T-cell (primary cell): ENCODE data around the gene SLC5A11. TPM values are rescaled to one million over a fixed set of nuclear protein-coding genes. Genes with fewer than 3 reads are reported as not detected.
"Not testable (repeated sequence)": the region's sequence is repeated elsewhere in the genome, so short reads cannot be mapped to it uniquely, and the experiment has no call there.

Source experiments
- ATAC-seq, 4 experiments: fragments of 200-7000 bp in 3 of 4; fragments of 150-1000 bp in 1 of 4; cut with Tn5 transposase; replicated peaks in 1 of 4; 1 replicate in 3 of 4; 2 replicates in 1 of 4; pipeline ENCODE4 v1.10.0; 2021; ENCODE audit warnings: moderate library complexity in 3 of 4, mild to moderate bottlenecking in 2 of 4, moderate number of reproducible peaks in 1 of 4
- CTCF ChIA-PET, 2 donors: fragments of 300-600 bp; sonication (Branson Sonifier 250); formaldehyde crosslinking; loops; one replicate each; lab custom pipeline; 2022; ENCODE audit warnings: antibody characterized with exemption in 2 of 2; lab: Charles Lee
- POLR2A ChIA-PET, 2 donors: fragments of 300-600 bp; sonication (Branson Sonifier 250); formaldehyde crosslinking; loops; one replicate each; lab custom pipeline; 2022; ENCODE audit warnings: antibody characterized with exemption in 2 of 2; lab: Charles Lee
- DNase-seq, 35 experiments: peaks; one replicate each; pipeline versions ENCODE4 v3.0.0 to v3.0.0-alpha.2; 2013 to 2023
- H3K27ac ChIP-seq: one replicate; pipeline ENCODE4 v1.5.1; 2013; ENCODE audit warnings: low read length
- H3K27me3 ChIP-seq, 2 experiments: replicated peaks in 1 of 2; 1 replicate in 1 of 2; 2 replicates in 1 of 2; pipeline versions ENCODE4 v1.6.1 to v1.7.0; 2013; ENCODE audit warnings: low read length in 1 of 2, mixed read lengths in 1 of 2; ENCODE audit not compliant: control insufficient read depth in 2 of 2, insufficient read depth in 2 of 2; ENCODE audit errors: extremely low read depth in 1 of 2
- H3K36me3 ChIP-seq, 2 donors: 1 replicate in 1 of 2; 2 replicates in 1 of 2; pipeline versions ENCODE4 v1.6.1 to v1.7.0; 2013; ENCODE audit warnings: low read length in 1 of 2; ENCODE audit not compliant: control insufficient read depth in 2 of 2, insufficient read depth in 1 of 2; ENCODE audit errors: extremely low read depth in 1 of 2
- H3K4me1 ChIP-seq, 2 experiments: 1 replicate in 1 of 2; 2 replicates in 1 of 2; pipeline versions ENCODE4 v1.6.1 to v1.7.0; 2013; ENCODE audit warnings: low read length in 2 of 2, mixed read lengths in 1 of 2; ENCODE audit not compliant: insufficient read depth in 2 of 2, control insufficient read depth in 1 of 2; ENCODE audit errors: extremely low read depth in 1 of 2
- H3K4me3 ChIP-seq, 2 donors: 1 replicate in 1 of 2; 2 replicates in 1 of 2; pipeline versions ENCODE4 v1.5.1 to v1.7.0; 2013; ENCODE audit warnings: mild to moderate bottlenecking in 2 of 2, low read length in 1 of 2, moderate library complexity in 1 of 2; ENCODE audit not compliant: control insufficient read depth in 1 of 2; ENCODE audit errors: extremely low read depth in 1 of 2
- H3K9me3 ChIP-seq: 2 replicates; pipeline ENCODE4 v1.7.0; 2013
- H3K27ac Mint-ChIP-seq, 2 donors: one replicate each; pipeline ENCODE4 v1.8.0; 2020 to 2021; ENCODE audit warnings: mild to moderate bottlenecking in 2 of 2, mixed read lengths in 2 of 2
- H3K27me3 Mint-ChIP-seq, 2 donors: one replicate each; pipeline ENCODE4 v1.8.0; 2021 to 2022; ENCODE audit warnings: mixed read lengths in 2 of 2
- H3K36me3 Mint-ChIP-seq: one replicate; pipeline ENCODE4 v1.8.0; 2021; ENCODE audit warnings: mixed read lengths
- H3K4me1 Mint-ChIP-seq, 3 donors: one replicate each; pipeline ENCODE4 v1.8.0; 2020 to 2022; ENCODE audit warnings: mixed read lengths in 3 of 3, mild to moderate bottlenecking in 1 of 3
- H3K4me3 Mint-ChIP-seq, 3 donors: one replicate each; pipeline ENCODE4 v1.8.0; 2020 to 2022; ENCODE audit warnings: mild to moderate bottlenecking in 3 of 3, mixed read lengths in 3 of 3, moderate library complexity in 3 of 3
- H3K9me3 Mint-ChIP-seq, 3 donors: one replicate each; pipeline ENCODE4 v1.8.0; 2020 to 2022; ENCODE audit warnings: mixed read lengths in 3 of 3
- WGBS: methylation state at CpG from one replicate; pipeline ENCODE4 v1.1.5; 2013; ENCODE audit warnings: missing lambda C conversion rate; ENCODE audit not compliant: insufficient coverage; 5-methylcytosine and 5-hydroxymethylcytosine counted together
- total RNA-seq, 35 experiments: library from RNA in 6 of 35; stranded (reverse) in 6 of 35; fragments of 120-200 nt in 1 of 35; gene quantifications; one replicate each; pipeline versions ENCODE4 v1.2.1 to v1.2.4 and lab custom pipeline; 2013 to 2026

The SLC5A11 gene
- total RNA-seq, 5 donors from 2014 or later (not counting 1 experiment from before 2014, with no cell fraction given): 0.36 to 4.2 (median 0.62) TPM; not detected in 1

GRCh38 chr16:24841291-24841690 lies 4.5 kb upstream of the SLC5A11 start:
- ATAC-seq: no peak
- Mint-ChIP-seq H3K4me1 (no peaks in the 10 kb centered on the region), H3K27ac (no peak overlapping the region), H3K36me3 (peaks cover 3% of the 10 kb centered on the region), H3K27me3 (no peaks in the 10 kb centered on the region), H3K9me3 (no peaks in the 10 kb centered on the region), H3K4me3 (no peak overlapping the region)
- ChIA-PET POLR2A (no interaction called here), CTCF (interaction anchor here in 1 of 2 donors (0.6 kb wide), 1 partner anchor 88 kb away, joined by 3 read pairs; no protein-coding TSS in a partner anchor)
- no peak overlapping the region for H3K4me3 ChIP-seq
- no peak overlapping the region for H3K27ac ChIP-seq
- no peaks in the 10 kb centered on the region for H3K9me3 ChIP-seq
- peaks cover 0 to 2% of the 10 kb centered on the region in 2 experiments for H3K27me3 ChIP-seq
- DNase-seq: no peak
- no peaks in the 10 kb centered on the region for H3K4me1 ChIP-seq
- no peaks in the 10 kb centered on the region for H3K36me3 ChIP-seq

GRCh38 chr16:24844101-24845030 lies 1.4 kb upstream of the SLC5A11 start:
- H3K4me1 Mint-ChIP-seq: no peaks in the 10 kb centered on the region
- peaks cover 3% of the 10 kb centered on the region for H3K36me3 Mint-ChIP-seq
- ChIA-PET POLR2A (no interaction called here), CTCF (interaction anchor here in 1 of 2 donors (0.6 kb wide), 1 partner anchor 596 kb away, joined by 3 read pairs; no protein-coding TSS in a partner anchor)
- H3K9me3 Mint-ChIP-seq: no peaks in the 10 kb centered on the region
- H3K4me1 ChIP-seq: no peaks in the 10 kb centered on the region
- 84% methylated on average over 12 of the region's 17 CpGs for WGBS
- H3K27ac ChIP-seq: no peak overlapping the region
- ATAC-seq (no peak), DNase-seq (no peak)
- no peaks in the 10 kb centered on the region for H3K27me3 Mint-ChIP-seq
- no peak overlapping the region for H3K4me3 Mint-ChIP-seq
- peaks cover 0 to 7% of the 10 kb centered on the region in 2 experiments for H3K27me3 ChIP-seq
- no peaks in the 10 kb centered on the region for H3K9me3 ChIP-seq
- no peaks in the 10 kb centered on the region for H3K36me3 ChIP-seq
- no peak overlapping the region for H3K4me3 ChIP-seq
- no peak overlapping the region for H3K27ac Mint-ChIP-seq

GRCh38 chr16:24845031-24845365 lies 765 bp upstream of the SLC5A11 start:
- WGBS: 83% methylated on average over 2 of the region's 2 CpGs
- H3K4me1 Mint-ChIP-seq, ATAC-seq, H3K4me3 Mint-ChIP-seq, H3K27ac ChIP-seq, H3K36me3 ChIP-seq, H3K4me3 ChIP-seq, H3K9me3 ChIP-seq, H3K27ac Mint-ChIP-seq, H3K27me3 ChIP-seq, POLR2A ChIA-PET, H3K36me3 Mint-ChIP-seq, H3K4me1 ChIP-seq, H3K27me3 Mint-ChIP-seq, H3K9me3 Mint-ChIP-seq, DNase-seq: not testable (repeated sequence)
- CTCF ChIA-PET: interaction anchor here in 1 of 2 donors (0.6 kb wide), 1 partner anchor 597 kb away, joined by 3 read pairs; no protein-coding TSS in a partner anchor

GRCh38 chr16:24846548-24847357 lies 990 bp downstream of the SLC5A11 start:
- CTCF ChIA-PET: no interaction called here
- Histone ChIP-seq H3K4me1 (no peaks in the 10 kb centered on the region), H3K4me3 (no peak overlapping the region), H3K36me3 (no peaks in the 10 kb centered on the region), H3K27me3 (peaks cover 0 to 7% of the 10 kb centered on the region in 2 experiments), H3K9me3 (no peaks in the 10 kb centered on the region), H3K27ac (no peak overlapping the region)
- no peak for ATAC-seq
- POLR2A ChIA-PET: no interaction called here
- Mint-ChIP-seq H3K27ac (no peak overlapping the region), H3K4me1 (peaks cover 0 to 3% (median 0%) of the 10 kb centered on the region in 3 donors), H3K4me3 (no peak overlapping the region), H3K36me3 (peaks cover 3% of the 10 kb centered on the region), H3K9me3 (no peaks in the 10 kb centered on the region), H3K27me3 (no peaks in the 10 kb centered on the region)
- DNase-seq: no peak
- WGBS: no CpG with 5 or more reads among the region's 8 CpGs

GRCh38 chr16:24847358-24847664 lies 1.5 kb downstream of the SLC5A11 start:
- POLR2A ChIA-PET: no interaction called here
- peaks cover 0 to 5% (median 0%) of the 10 kb centered on the region in 3 donors for H3K4me1 Mint-ChIP-seq
- H3K27ac Mint-ChIP-seq: no peak overlapping the region
- CTCF ChIA-PET: no interaction called here
- no peak overlapping the region for H3K4me3 Mint-ChIP-seq
- Histone ChIP-seq H3K4me1 (no peaks in the 10 kb centered on the region), H3K36me3 (no peaks in the 10 kb centered on the region), H3K27me3 (peaks cover 0 to 8% of the 10 kb centered on the region in 2 experiments), H3K9me3 (no peaks in the 10 kb centered on the region), H3K27ac (no peak overlapping the region), H3K4me3 (no peak overlapping the region)
- no peaks in the 10 kb centered on the region for H3K27me3 Mint-ChIP-seq
- 72% methylated on average over 2 of the region's 3 CpGs for WGBS
- no peak for ATAC-seq
- DNase-seq: no peak
- peaks cover 3% of the 10 kb centered on the region for H3K36me3 Mint-ChIP-seq
- H3K9me3 Mint-ChIP-seq: no peaks in the 10 kb centered on the region

GRCh38 chr16:24848065-24848464 lies 2.3 kb downstream of the SLC5A11 start:
- DNase-seq (no peak), ATAC-seq (no peak)
- peaks cover 0 to 15% of the 10 kb centered on the region in 2 experiments for H3K27me3 ChIP-seq
- CTCF ChIA-PET: no interaction called here
- no peaks in the 10 kb centered on the region for H3K4me1 ChIP-seq
- 72% methylated on average over 3 of the region's 5 CpGs for WGBS
- POLR2A ChIA-PET: no interaction called here
- H3K27ac Mint-ChIP-seq: no peak overlapping the region
- peaks cover 0 to 5% (median 0%) of the 10 kb centered on the region in 3 donors for H3K4me1 Mint-ChIP-seq
- no peaks in the 10 kb centered on the region for H3K27me3 Mint-ChIP-seq
- no peak overlapping the region for H3K4me3 ChIP-seq
- peaks cover 3% of the 10 kb centered on the region for H3K36me3 Mint-ChIP-seq
- no peak overlapping the region for H3K27ac ChIP-seq
- no peaks in the 10 kb centered on the region for H3K36me3 ChIP-seq
- H3K9me3 Mint-ChIP-seq: no peaks in the 10 kb centered on the region
- H3K4me3 Mint-ChIP-seq: no peak overlapping the region
- H3K9me3 ChIP-seq: no peaks in the 10 kb centered on the region
